Activated CD4-positive, alpha-beta memory T cell treated with anti-CD3 and anti-CD28 coated beads for 36 hours (primary cell): Measurements from ENCODE around the gene HOXC6. TPM values are rescaled to one million over a fixed set of nuclear protein-coding genes. Genes with fewer than 3 reads are reported as not detected.
A peak's percentile ranks its signal among the peaks of the same experiment; 100 is the strongest.

ENCODE experiments used
- CTCF ChIA-PET: fragments of 350-600 bp; sonication (Branson Sonifier 250); formaldehyde crosslinking; loops from one replicate; lab custom pipeline; 2021; ENCODE audit warnings: antibody characterized with exemption, inconsistent platforms; lab: Charles Lee
- POLR2A ChIA-PET: fragments of 350-600 bp; sonication (Branson Sonifier 250); formaldehyde crosslinking; loops from one replicate; lab custom pipeline; 2021; ENCODE audit warnings: antibody characterized with exemption; lab: Charles Lee
- DNase-seq: peaks from one replicate; pipeline ENCODE4 v3.0.0-alpha.2; 2020
- H3K27ac Mint-ChIP-seq: one replicate; pipeline ENCODE4 v1.8.0; 2021; ENCODE audit warnings: mixed read lengths
- H3K27me3 Mint-ChIP-seq: one replicate; pipeline ENCODE4 v1.8.0; 2021; ENCODE audit warnings: mixed read lengths
- H3K36me3 Mint-ChIP-seq: one replicate; pipeline ENCODE4 v1.8.0; 2021; ENCODE audit warnings: mixed read lengths
- H3K4me1 Mint-ChIP-seq: one replicate; pipeline ENCODE4 v1.8.0; 2021; ENCODE audit warnings: low read depth, mixed read lengths
- H3K4me3 Mint-ChIP-seq: one replicate; pipeline ENCODE4 v1.8.0; 2021; ENCODE audit warnings: mild to moderate bottlenecking, mixed read lengths
- H3K9me3 Mint-ChIP-seq: one replicate; pipeline ENCODE4 v1.8.0; 2021; ENCODE audit warnings: mixed read lengths
- intact Hi-C: fragments of 100-400 bp; cut with micrococcal nuclease; formaldehyde crosslinking; loops from one replicate; pipeline ENCODE4 v1.15.1; 2023
- total RNA-seq, 2 experiments: library from RNA; stranded (reverse); gene quantifications; one replicate each; pipeline ENCODE4 v1.2.3, GENCODE V29; 2021

The HOXC6 gene
- total RNA-seq, 2 experiments from 2014 or later, result not detected

DNA sequence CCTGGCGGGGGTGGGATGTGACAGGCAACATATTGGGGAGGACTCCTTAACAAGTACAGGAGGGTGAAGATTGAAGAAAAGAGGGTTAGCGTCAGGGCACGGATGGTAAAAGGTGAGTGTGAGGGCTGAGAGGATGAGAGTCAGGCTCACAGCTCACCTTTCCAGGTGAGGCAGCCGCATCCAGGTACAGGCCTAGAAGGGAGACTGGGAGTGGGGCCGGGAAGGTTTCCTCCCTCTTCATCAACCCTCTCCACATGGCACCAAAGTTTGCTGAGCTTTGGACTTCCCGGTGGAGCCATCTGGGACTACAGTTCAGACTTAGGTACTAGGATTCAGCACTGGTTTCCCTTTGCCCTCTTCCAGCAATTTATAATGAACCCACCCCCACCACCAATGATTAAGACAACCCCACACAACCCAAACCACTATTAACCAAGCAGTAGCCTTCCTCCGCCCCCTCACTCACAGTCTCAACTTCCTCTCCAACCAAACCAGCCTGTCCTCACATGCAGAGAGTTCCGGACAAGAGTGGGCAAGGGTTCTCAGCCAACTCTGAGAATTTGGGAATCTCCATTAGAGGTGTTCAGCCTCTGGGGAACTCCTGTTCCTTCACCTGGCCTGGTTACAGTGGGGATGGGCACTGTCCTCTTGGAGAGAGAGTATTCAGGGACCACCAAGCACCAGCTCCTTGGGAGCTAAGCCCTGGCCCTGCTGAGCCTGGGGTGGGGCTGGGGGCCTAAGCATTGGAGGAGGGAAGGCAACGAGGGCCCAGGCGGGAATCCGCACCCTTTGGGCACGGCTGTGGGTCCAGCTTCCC lies 23.0 kb downstream of the HOXC6 start:
- DNase-seq, result no peak
- H3K27ac Mint-ChIP-seq, result no peak overlapping the region
- H3K27me3 Mint-ChIP-seq, result peaks cover 81% of the 10 kb centered on the region
- intact Hi-C loops, result loop anchor here (5.0 kb wide), 2 partner anchors 59 to 99 kb away; partner anchors contain the start of gene HOXC12
- no peaks in the 10 kb centered on the region for H3K9me3 Mint-ChIP-seq
- no peak overlapping the region for H3K4me3 Mint-ChIP-seq
- CTCF ChIA-PET, result interaction anchor here (0.6 to 4.0 kb wide), 6 partner anchors 19 to 329 kb away, joined by 3 to 18 read pairs (median 4); partner anchors contain the start of gene HOXC10
- POLR2A ChIA-PET, result no interaction called here
- peaks cover 28% of the 10 kb centered on the region for H3K4me1 Mint-ChIP-seq
- no peaks in the 10 kb centered on the region for H3K36me3 Mint-ChIP-seq

DNA sequence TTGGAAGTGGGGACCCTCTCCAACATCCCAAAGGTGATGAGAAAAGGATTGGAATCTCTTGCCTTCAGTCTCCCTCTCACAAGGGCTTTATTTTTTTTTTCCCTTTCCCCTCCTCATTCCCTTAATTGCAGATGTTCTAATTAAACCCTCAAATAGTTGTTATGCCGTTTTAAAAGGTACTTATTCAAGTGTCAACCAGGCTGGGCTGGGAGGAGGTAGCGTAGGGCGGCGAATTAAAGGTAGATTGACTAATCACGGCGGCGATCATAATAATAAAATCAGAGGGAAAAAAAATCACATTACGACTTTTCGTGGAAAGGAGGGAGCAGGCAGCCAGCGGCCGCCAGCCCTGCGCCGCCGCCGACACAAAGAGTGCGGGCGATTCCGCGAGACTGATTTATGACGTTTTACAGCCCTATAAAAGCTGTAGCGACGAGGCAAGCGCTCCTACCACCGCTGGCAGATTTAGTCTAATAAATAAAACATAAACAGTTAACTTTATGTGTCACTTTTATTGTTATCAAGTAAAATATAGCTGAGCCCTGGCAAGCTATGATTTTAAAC lies 23.7 kb downstream of the HOXC6 start:
- intact Hi-C loops, result loop anchor here (5.0 kb wide), 2 partner anchors 60 to 100 kb away; partner anchors contain the start of gene HOXC12
- Mint-ChIP-seq H3K4me1 (peaks cover 28% of the 10 kb centered on the region), H3K4me3 (no peak overlapping the region), H3K27ac (no peak overlapping the region), H3K36me3 (no peaks in the 10 kb centered on the region), H3K27me3 (peaks cover 77% of the 10 kb centered on the region), H3K9me3 (no peaks in the 10 kb centered on the region)
- POLR2A ChIA-PET, result no interaction called here
- CTCF ChIA-PET, result interaction anchor here (1.0 to 4.0 kb wide), 6 partner anchors 19 to 149 kb away, joined by 3 to 18 read pairs (median 6); partner anchors contain the start of genes HOXC10 and HOXC5
- no peak for DNase-seq

DNA sequence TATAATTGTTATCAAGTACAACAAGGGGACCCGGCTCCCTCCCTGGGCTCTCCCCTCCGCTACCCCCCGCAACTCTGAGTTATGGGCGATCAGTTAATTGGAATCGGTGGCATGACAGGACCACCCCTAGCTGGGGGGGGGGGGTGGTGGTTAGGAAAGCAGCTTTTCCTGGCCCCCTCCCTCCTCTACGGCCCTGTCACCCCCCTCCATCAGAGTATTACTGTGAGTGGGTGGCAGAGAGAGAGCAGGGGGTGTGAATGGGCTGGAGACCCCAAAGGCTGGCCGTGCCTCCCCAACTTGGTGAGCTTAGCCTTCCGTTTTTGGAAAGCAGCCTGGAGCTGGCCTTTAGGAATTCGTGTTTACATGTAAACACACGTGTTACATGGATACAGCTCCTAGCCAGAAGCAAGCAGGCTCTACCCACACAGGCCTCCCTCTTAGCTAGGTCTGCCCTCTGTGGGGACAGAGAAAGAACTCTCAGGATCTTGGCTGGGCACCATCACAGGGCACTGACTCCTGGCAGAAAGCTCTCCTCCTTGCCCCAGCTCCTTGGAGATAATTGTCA lies 24.3 kb downstream of the HOXC6 start:
- Mint-ChIP-seq H3K4me1 (peaks cover 28% of the 10 kb centered on the region), H3K9me3 (no peaks in the 10 kb centered on the region), H3K36me3 (no peaks in the 10 kb centered on the region), H3K4me3 (peak overlapping the region; percentile 33), H3K27me3 (peaks cover 80% of the 10 kb centered on the region), H3K27ac (no peak overlapping the region)
- DNase-seq, result no peak
- POLR2A ChIA-PET, result no interaction called here
- CTCF ChIA-PET, result interaction anchor here (1.0 to 4.0 kb wide), 7 partner anchors 20 to 168 kb away, joined by 3 to 18 read pairs (median 5); partner anchors contain the start of genes HOXC10 and HOXC5
- intact Hi-C loops, result loop anchor here (5.0 kb wide), 2 partner anchors 60 to 100 kb away; partner anchors contain the start of gene HOXC12

DNA sequence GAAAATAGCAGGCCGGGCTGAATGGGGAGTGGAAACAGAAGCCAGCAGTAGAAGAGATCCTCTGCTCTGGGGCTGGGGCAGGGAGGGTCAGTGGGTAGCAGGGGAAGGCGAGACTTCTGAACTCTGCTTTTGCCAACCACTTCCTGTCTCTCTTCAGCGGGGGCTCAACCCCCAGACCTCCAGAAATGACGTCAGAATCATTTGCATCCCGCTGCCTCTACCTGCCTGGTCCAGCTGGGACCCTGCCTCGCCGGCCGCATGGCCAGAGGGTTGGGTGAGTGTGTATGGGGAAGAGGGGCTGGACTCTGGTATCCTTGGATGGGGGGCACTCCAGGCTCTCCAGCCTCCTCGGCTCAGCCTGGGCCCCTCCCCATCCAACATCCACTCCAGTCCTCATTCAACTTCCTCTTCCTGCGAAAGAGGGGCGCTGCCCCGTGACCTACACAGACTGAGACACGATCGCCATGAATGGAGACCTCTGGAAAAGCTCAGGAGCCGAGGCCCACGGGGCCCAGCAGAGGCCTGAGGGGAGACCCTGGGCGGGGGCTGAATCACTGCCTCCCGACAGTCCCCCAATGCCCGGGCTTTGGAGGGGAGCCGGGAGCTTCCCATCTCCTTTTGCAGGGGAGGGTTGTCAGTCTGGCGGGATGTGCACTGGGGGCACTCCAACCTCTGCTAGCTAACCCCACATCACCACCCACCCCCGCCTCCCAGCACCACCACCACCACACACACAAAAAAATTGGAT lies 24.9 kb downstream of the HOXC6 start:
- H3K4me1 Mint-ChIP-seq, result peaks cover 28% of the 10 kb centered on the region
- H3K36me3 Mint-ChIP-seq, result no peaks in the 10 kb centered on the region
- H3K9me3 Mint-ChIP-seq, result no peaks in the 10 kb centered on the region
- no peak overlapping the region for H3K27ac Mint-ChIP-seq
- POLR2A ChIA-PET, result no interaction called here
- intact Hi-C loops, result loop anchor here (5.0 kb wide), 2 partner anchors 61 to 101 kb away; partner anchors contain the start of gene HOXC12
- no peak for DNase-seq
- CTCF ChIA-PET, result interaction anchor here (0.6 to 4.0 kb wide), 11 partner anchors 20 to 167 kb away, joined by 3 to 18 read pairs (median 4); partner anchors contain the start of genes HOXC10 and HOXC5
- H3K27me3 Mint-ChIP-seq, result peaks cover 78% of the 10 kb centered on the region
- H3K4me3 Mint-ChIP-seq, result peak overlapping the region; percentile 33

DNA sequence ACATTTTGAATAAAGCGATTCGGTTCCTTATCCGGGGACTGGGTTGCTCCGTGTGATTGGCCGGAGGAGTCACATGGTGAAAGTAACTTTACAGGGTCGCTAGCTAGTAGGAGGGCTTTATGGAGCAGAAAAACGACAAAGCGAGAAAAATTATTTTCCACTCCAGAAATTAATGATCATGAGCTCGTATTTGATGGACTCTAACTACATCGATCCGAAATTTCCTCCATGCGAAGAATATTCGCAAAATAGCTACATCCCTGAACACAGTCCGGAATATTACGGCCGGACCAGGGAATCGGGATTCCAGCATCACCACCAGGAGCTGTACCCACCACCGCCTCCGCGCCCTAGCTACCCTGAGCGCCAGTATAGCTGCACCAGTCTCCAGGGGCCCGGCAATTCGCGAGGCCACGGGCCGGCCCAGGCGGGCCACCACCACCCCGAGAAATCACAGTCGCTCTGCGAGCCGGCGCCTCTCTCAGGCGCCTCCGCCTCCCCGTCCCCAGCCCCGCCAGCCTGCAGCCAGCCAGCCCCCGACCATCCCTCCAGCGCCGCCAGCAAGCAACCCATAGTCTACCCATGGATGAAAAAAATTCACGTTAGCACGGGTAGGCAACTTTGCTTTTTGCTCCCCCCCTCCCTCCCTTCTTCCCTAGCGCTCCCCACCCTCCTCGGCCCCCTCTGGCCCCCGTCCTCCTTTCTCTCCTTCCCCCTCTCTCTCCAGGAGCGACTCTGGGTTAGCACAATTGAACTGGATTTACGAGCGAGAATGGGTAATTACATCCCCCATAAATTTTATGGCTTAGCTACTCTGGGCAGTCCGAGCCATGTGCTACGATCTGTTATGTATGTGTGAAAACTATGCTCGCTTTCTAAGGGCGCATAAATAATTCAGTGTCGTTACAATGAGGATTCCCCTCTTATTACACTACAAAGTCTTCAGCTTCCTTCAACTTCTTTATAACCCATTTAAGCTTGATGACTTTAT lies 25.8 kb downstream of the HOXC6 start, which contains the start of gene HOXC4:
Gene HOXC4, plus strand, starts transcription at position 85 of the 991 bp plus-strand sequence. Its CDS starts 88 bp downstream, at position 173.
- H3K9me3 Mint-ChIP-seq, result no peaks in the 10 kb centered on the region
- intact Hi-C loops, result loop anchor here (5.0 kb wide), 2 partner anchors 62 to 102 kb away; partner anchors contain the start of gene HOXC12
- no peaks in the 10 kb centered on the region for H3K36me3 Mint-ChIP-seq
- CTCF ChIA-PET, result interaction anchor here (0.6 to 4.0 kb wide), 7 partner anchors 21 to 166 kb away, joined by 3 to 18 read pairs (median 4); partner anchors contain the start of gene HOXC5
- peak within 1 kb of the TSS; percentile 33 for H3K4me3 Mint-ChIP-seq
- H3K27me3 Mint-ChIP-seq, result peaks cover 78% of the 10 kb centered on the region
- peaks cover 28% of the 10 kb centered on the region for H3K4me1 Mint-ChIP-seq
- no peak for DNase-seq
- POLR2A ChIA-PET, result no interaction called here
- no peak within 1 kb of the TSS for H3K27ac Mint-ChIP-seq

DNA sequence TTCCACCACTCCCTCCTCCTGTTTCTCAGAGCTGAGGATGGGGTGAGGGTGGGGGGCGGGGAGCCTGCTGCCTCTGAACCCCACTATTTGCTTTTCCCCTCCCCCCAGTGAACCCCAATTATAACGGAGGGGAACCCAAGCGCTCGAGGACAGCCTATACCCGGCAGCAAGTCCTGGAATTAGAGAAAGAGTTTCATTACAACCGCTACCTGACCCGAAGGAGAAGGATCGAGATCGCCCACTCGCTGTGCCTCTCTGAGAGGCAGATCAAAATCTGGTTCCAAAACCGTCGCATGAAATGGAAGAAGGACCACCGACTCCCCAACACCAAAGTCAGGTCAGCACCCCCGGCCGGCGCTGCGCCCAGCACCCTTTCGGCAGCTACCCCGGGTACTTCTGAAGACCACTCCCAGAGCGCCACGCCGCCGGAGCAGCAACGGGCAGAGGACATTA lies 26.5 kb downstream of the HOXC6 start:
- Mint-ChIP-seq H3K9me3 (no peaks in the 10 kb centered on the region), H3K4me3 (no peak overlapping the region), H3K27me3 (peaks cover 79% of the 10 kb centered on the region), H3K36me3 (no peaks in the 10 kb centered on the region), H3K27ac (no peak overlapping the region), H3K4me1 (peaks cover 28% of the 10 kb centered on the region)
- ChIA-PET CTCF (interaction anchor here (1.3 to 2.1 kb wide), 3 partner anchors 22 to 153 kb away, joined by 3 to 7 read pairs (median 4); no protein-coding TSS in a partner anchor), POLR2A (no interaction called here)
- intact Hi-C loops, result loop anchor here (5.0 kb wide), 2 partner anchors 62 to 102 kb away; partner anchors contain the start of gene HOXC12
- DNase-seq, result no peak

DNA sequence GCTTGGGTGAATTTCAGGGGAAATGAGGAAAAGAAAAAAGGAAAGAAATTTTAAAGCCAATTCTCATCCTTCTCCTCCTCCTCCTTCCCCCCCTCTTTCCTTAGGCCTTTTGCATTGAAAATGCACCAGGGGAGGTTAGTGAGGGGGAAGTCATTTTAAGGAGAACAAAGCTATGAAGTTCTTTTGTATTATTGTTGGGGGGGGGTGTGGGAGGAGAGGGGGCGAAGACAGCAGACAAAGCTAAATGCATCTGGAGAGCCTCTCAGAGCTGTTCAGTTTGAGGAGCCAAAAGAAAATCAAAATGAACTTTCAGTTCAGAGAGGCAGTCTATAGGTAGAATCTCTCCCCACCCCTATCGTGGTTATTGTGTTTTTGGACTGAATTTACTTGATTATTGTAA lies 27.3 kb downstream of the HOXC6 start:
- H3K4me3 Mint-ChIP-seq, result no peak overlapping the region
- no peaks in the 10 kb centered on the region for H3K36me3 Mint-ChIP-seq
- H3K9me3 Mint-ChIP-seq, result no peaks in the 10 kb centered on the region
- DNase-seq, result no peak
- peaks cover 77% of the 10 kb centered on the region for H3K27me3 Mint-ChIP-seq
- CTCF ChIA-PET, result interaction anchor here (0.6 to 2.1 kb wide), 3 partner anchors 12 to 152 kb away, joined by 3 to 7 read pairs (median 3); no protein-coding TSS in a partner anchor
- peaks cover 24% of the 10 kb centered on the region for H3K4me1 Mint-ChIP-seq
- H3K27ac Mint-ChIP-seq, result no peak overlapping the region
- intact Hi-C loops, result no loop called here
- POLR2A ChIA-PET, result no interaction called here

DNA sequence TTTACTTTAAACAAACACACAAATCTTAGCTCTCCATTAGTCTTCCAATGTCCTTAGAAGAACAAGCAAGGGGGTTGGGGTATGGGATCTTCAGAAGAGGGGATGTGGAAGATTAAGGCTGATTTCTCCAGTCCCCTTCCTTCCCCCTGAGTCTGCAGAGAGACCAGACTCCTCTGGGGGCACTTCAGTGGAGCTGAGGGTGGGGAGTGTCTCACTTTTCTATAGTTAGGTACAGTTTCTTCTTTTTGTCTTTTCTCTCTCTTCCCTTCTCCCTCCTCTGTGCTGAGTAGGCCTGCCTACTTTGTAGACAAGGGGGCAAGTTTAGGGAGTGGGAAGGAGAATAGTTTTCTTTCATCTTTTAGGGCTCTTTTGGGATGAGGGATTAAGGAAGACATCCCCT lies 27.9 kb downstream of the HOXC6 start:
- DNase-seq, result no peak
- H3K27me3 Mint-ChIP-seq, result peaks cover 78% of the 10 kb centered on the region
- POLR2A ChIA-PET, result no interaction called here
- H3K27ac Mint-ChIP-seq, result no peak overlapping the region
- H3K36me3 Mint-ChIP-seq, result no peaks in the 10 kb centered on the region
- no peaks in the 10 kb centered on the region for H3K9me3 Mint-ChIP-seq
- intact Hi-C loops, result no loop called here
- H3K4me1 Mint-ChIP-seq, result peaks cover 24% of the 10 kb centered on the region
- CTCF ChIA-PET, result interaction anchor here (1.3 kb wide), 1 partner anchor 24 kb away, joined by 3 read pairs; no protein-coding TSS in a partner anchor
- H3K4me3 Mint-ChIP-seq, result no peak overlapping the region

DNA sequence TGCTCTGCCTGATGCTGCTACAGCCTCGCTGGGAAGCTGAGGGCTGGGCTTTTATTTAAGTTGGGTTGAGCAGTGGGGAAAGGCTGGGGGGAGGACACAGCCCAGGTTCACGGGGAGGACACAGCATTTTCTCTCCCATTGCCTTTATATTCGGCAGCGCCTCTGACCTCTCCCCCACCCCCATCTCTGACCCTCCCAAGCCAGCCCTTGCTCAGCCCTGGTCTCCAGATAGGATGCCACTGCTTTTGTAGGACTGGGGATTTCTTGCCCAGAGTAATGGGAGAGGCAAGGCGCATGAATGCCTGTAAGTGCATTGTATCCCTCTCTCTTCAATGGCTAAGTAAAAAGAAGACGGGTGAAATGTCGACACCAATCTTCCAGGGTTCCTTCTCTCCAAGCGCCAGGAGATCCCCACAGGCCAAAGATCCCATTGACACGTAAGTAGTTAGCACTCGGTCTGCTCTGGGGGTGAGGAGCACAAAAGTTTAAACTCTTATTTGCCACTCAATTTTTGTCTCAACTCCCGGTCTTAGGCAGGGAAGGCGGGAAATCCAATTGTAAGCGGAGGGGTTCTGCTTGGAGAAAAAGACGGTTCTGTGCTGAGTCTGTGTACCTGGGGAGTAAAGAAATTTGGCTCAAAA lies 30.0 kb downstream of the HOXC6 start:
- Mint-ChIP-seq H3K27ac (no peak overlapping the region), H3K36me3 (no peaks in the 10 kb centered on the region), H3K27me3 (peaks cover 77% of the 10 kb centered on the region), H3K4me1 (peaks cover 9% of the 10 kb centered on the region), H3K9me3 (no peaks in the 10 kb centered on the region), H3K4me3 (no peak overlapping the region)
- no peak for DNase-seq
- intact Hi-C loops, result no loop called here
- ChIA-PET POLR2A (no interaction called here), CTCF (interaction anchor here (1.2 kb wide), 1 partner anchor 143 kb away, joined by 3 read pairs; no protein-coding TSS in a partner anchor)

DNA sequence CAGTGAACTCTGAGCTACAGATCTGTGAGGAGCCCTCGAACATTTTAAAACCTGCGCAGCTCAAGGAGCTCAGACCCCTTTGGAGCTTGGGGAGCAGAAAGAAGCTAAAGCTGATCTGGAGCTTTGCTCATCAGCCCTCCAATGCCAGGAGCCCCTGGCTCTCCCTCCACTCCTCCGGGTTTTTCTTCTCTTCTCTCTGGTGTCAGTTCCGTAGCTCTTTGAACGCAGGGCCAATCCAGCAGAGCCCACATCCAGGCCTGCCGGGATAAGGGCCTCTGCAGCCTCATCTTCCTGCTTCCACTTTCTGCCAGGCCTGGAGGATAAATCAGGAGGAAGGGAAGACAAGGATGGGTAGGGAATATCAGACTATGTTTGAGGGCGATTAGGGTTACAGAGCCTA lies 31.4 kb downstream of the HOXC6 start:
- intact Hi-C loops, result no loop called here
- CTCF ChIA-PET, result interaction anchor here (1.1 kb wide), 1 partner anchor 129 kb away, joined by 4 read pairs; the partner anchor contains the start of gene SMUG1
- POLR2A ChIA-PET, result no interaction called here
- Mint-ChIP-seq H3K27ac (no peak overlapping the region), H3K4me1 (peaks cover under 1% of the 10 kb centered on the region), H3K36me3 (no peaks in the 10 kb centered on the region), H3K9me3 (no peaks in the 10 kb centered on the region), H3K27me3 (peaks cover 65% of the 10 kb centered on the region), H3K4me3 (no peak overlapping the region)
- DNase-seq, result no peak
